Left lobe of liver (tissue), 2 donors: ENCODE data around the gene CTAGE8. TPM values are rescaled to one million over a fixed set of nuclear protein-coding genes. Genes with fewer than 3 reads are reported as not detected.
"Not testable (repeated sequence)": the region's sequence is repeated elsewhere in the genome, so short reads cannot be mapped to it uniquely, and the experiment has no call there.

Experiments
- ATAC-seq: fragments of 200-7000 bp; cut with Tn5 transposase; one replicate; pipeline ENCODE4 v1.9.1; 2020; ENCODE audit warnings: mild to moderate bottlenecking, moderate library complexity
- DNase-seq: peaks from one replicate; pipeline ENCODE4 v3.0.0-alpha.2; 2020; ENCODE audit warnings: low spot score
- total RNA-seq: library from RNA; stranded (reverse); gene quantifications from one replicate; pipeline ENCODE4 v1.2.1, GENCODE V29; 2021
- donor health status: DM: no; HTN: no; CAD: no; lungs with moderate emphysema.
- donor health status: DM: no; HTN: yes; CAD: no.

Gene CTAGE8
- total RNA-seq, 1 donor from 2014 or later: 1.4 TPM

DNA sequence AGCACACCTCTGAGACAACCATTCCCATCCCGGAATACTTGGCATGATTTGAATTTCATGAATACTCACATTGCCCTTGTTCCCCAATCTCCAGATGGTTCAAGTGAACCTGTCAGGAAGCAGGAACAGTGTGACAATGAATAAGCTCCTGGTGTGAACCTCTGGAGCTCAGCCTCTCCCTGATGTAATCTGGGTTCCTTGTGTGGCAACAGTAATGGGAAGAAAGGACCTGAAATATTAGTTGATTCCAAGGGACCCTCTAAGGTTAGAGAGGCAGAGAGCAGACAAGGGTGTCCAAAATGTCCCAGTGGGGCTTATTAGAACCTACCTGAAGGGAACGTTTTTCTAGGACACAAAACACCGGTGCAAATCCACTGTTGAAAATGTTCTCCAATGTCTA lies 13.0 kb downstream of the CTAGE8 start:
- DNase-seq (no peak), ATAC-seq (no peak)

DNA sequence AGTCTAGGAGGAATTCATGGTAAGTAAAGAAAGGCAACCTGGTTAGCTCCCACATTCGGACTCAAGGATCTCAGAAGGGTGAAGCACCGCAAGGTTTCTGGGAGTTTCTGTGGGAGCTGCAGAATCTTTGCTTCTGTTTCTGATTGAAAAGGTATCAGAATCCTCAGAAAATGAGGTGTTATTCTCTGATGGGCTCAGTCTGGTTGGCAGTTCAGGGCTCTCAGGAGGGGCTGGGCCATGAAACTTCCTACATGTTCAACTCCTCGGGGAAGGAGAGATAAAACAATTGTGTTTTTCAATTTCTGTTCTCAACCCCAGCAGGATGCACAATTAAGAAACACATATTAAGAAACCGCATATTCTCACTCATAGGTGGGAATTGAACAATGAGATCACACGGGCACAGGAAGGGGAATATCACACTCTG lies 13.6 kb downstream of the CTAGE8 start:
- no peak for DNase-seq
- no peak for ATAC-seq

DNA sequence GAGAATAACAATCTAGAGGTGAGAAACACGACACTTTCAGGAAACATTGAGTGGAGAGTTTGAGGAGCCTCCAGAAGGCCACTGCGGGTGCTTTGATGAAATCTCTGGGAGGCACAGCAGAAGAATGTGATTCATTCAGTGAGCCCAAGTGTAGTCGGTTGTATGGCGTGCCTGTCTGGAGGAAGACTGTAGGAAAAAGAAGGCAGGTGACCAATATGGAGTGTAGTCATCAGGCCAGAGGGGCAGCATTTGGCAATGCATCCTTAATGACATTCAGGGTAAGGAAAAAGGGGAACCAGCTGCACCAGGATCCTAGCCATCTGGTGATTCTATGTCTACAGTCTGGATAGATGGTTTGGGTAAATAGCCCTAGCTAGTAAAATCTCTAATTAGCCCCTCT lies 16.8 kb downstream of the CTAGE8 start:
- not testable (repeated sequence) for ATAC-seq, DNase-seq

DNA sequence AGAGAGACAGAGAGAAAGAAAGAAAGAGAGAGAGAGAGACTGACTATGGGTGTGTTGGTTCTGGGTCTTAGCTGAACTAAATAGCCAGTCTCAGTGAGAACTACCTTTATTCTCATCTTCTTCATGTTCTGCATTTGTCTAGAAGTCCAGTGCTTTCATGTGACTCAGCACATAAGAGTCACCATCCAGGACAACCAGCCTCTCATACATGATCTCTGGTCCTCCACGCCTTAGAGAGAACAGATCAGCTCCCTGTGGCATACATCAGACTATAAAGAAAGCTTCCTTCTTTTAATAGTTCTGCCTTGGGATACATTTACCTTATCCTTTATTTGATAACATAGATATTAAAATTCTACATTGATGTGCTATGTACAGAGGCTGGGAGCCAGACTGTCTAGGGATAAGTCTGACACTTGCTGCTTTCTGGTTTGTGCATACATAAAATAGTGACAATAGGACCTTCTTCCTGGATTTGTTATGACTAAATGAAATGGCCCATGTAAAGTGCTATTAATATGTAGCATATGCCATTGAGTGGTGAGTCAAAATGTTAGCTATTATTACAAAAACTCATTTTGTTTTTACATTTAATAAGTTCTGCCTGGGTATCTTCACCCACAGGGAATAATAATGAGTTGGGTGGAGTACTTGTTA lies 21.3 kb downstream of the CTAGE8 start:
- not testable (repeated sequence) for ATAC-seq, DNase-seq

DNA sequence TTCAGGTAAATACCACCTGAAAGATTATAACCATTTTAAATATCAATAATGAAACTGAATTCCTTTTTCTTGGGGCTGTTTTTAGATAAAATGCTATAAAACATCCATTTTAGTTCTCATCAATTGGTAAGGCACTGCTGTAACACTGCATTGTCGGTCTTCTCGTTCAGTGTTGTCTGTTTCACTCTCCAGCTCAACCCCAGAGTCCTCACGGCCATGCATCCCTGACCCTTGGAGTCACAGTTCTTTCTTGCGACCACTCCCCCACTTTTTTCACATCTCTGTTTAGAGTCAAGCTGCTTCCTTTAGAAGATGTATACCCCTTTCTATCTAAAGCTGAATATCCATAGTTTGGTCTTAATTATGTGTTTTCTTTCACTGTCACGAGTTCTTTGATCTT lies 22.1 kb downstream of the CTAGE8 start:
- not testable (repeated sequence) for DNase-seq, ATAC-seq

DNA sequence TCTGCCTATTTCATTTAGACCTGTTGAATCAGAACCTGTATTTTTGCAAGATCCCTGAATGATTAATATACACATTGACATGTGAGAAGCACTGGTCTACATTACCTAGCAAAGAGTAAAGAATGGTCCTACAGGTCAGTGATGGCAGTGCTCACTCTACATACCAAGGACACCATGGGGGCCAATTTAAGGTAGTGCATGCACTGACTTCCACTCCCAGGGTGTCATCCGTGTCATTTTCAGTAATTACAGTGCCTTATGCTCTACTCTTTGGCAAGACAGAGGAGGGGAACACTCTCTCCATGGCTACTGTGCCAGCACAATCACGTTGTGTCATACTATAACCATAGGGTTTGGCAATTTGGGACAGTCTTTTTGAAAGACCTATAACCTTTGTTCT lies 23.7 kb downstream of the CTAGE8 start:
- not testable (repeated sequence) for ATAC-seq, DNase-seq

DNA sequence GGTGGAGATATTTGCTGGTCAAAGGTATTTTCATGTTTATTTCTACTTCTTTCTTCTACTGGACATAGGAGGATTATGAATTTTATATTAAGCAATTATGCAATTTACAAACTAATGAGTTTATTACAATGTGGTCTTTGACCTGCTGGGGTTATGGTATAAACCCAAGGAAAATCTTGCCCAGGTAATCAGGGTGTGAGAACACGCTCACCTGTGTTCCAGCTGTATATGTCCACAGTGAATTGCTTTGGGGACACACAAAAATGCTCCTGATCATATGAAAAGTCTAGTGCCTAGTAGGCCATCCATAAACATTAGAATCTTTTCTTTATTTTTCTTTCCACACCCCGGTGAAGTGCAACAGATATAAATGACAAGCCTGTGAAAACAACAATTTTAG lies 29.7 kb downstream of the CTAGE8 start, which contains the start of gene OR2A42:
Gene OR2A42 (minus strand): TSS at position 241 of the 400 bp plus-strand sequence. CDS start 6,762 bp downstream, outside the sequence.
- DNase-seq, ATAC-seq: not testable (repeated sequence)

DNA sequence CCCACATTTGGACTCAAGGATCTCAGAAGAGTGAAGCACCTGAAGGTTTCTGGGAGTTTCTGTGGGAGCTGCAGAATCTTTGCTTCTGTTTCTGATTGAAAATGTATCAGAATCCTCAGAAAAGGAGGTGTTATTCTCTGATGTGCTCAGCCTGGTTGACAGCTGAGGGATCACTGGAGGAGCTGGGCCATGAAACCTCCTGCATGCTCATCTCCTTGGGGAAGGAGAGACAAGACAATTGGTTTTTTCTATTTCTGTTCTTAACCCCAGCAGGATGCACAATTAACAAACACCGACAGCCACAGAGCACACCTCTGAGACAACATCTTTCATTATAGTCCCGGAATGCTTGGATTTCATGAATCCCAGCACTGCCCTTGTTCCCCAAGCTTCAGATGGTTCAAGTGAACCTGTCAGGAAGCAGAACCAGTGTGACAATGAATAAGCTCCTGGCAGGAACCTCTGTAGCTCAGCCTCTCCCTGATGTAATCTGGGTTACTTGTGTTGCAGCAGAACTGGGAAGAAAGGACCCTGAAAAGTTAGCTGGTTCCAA lies 30.5 kb downstream of the CTAGE8 start:
- not testable (repeated sequence) for DNase-seq, ATAC-seq

DNA sequence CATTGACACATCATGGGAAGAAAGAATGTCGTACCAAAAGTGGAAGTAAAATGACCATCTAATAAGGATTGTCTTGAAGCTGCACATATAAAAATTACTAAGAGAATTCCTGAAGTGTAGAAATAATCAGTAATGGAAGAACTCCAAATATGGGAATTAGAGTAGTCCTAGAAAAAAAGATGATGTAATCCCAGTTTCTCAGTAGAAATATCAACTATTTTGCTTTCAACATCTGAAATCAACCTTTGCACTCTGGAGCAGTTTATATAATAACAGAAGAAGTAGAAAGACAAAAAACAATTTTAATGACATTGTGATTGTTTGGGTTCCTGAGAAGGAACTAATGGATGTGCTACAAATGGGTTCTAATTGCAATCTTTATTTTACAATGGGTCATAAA lies 36.0 kb downstream of the CTAGE8 start:
- DNase-seq: not testable (repeated sequence)
- ATAC-seq: peak; percentile 42

DNA sequence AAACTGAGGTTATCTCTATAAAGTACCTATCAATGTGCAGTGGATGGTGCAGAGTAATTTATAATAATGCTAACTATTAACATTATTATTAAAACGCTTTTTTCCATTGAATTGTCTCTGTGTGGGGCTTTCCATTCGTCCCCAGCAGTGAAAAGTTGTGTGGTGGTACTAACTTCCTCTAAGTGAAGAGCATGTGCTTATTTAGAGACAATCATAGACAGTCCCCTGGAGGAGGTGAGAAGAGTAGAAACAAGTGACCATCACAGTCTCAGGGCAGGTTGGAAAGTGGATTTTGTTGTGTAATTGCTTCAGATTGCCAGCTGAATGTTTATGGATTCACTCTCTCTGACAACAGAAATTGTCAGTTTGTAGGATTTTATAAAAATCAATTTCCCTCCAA lies 38.1 kb downstream of the CTAGE8 start:
- ATAC-seq, DNase-seq: not testable (repeated sequence)

DNA sequence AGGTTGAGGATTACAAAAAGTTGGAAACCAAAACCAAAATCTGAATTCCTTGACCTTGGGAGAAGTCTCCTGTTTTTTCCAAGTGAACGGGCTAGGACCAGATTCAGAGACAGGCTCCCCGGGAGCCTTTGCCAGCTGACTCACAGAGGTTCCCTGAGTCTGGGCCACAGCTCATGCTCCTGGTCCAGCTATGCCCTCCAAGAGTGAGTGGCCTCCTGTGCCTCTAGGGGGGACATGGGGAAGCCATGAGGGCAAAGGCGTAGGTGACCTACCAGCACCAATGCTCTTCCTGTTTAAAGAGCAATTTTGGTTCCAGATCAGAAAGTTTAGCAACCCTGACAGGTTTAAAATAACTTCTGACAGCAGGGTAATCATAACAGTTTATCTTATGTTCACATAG lies 40.3 kb downstream of the CTAGE8 start:
- ATAC-seq, DNase-seq: not testable (repeated sequence)

DNA sequence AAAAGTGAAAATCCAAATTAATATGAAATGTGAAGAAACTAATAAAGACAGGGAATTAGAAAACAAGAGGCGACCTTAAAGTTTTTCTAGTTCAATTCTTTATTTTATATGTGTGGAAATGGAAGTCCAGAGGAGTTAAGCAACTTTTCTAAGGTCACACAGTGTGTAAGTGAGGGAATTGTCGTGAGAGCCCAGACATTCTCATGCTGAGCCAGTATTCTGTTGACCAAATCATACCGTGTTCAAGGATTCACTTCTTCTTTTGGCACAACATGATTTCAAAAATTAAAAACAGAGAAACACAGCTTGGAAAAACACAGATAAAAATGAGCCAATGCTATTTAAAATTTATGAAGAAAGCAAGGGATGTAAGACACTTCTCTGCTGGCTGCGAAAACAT lies 42.2 kb downstream of the CTAGE8 start:
- ATAC-seq, DNase-seq: not testable (repeated sequence)

DNA sequence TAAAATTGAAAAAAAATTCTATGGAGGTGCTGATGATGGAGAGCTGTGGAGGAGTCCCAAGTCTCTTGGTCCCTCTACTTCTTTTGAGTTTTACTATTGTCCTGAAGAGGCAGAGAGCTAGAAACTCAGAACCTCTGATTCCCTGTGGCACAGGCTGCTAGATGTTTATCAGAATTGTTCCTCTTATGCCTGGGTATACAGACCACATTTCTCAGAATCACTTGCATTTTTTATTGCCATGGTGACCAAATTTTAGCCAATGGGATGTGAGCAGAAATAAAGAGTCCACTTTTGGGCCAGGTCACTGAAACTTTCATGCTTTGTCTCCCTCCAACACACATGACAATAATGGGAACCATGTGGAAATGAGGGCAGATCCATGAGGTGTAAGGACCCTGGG lies 45.4 kb downstream of the CTAGE8 start:
- DNase-seq, ATAC-seq: not testable (repeated sequence)

DNA sequence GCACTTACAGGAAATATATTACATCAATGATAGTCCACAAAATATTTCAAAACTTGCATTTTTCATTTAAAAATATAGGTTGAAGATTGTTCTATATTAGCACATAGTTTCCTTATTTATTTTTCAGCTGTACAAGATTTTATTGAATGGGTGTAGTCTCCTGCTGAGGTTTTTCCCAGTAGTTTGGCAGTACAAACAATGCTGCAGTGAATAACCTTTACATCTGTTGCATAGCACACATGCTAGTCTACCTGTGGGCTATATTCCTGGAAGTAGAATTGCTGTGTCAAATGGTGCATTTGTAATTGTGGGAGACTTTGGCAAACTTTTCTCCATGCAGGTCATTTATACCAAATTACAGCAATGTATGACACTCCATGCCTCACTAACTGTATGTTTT lies 48.6 kb downstream of the CTAGE8 start:
- DNase-seq, ATAC-seq: not testable (repeated sequence)

DNA sequence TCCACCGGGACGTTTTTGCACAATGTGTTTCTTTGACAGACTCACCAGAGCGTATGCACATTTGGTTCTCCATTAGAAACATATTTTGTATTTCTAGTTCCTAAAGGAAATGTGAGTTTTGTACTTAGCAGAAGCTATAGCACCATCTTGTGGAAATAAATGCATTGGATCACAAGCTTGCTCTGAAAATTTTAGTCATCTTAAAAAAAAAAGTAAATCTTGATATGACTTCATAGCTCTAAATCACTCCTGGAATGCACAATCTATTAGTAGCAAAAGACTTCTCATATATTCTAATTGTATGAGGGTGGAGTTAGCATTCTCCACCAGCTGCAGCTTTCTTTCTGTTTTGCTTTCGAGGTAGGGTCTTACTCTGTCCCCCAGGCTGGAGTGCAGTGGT lies 49.9 kb downstream of the CTAGE8 start:
- not testable (repeated sequence) for DNase-seq
- ATAC-seq: peak; percentile 65

DNA sequence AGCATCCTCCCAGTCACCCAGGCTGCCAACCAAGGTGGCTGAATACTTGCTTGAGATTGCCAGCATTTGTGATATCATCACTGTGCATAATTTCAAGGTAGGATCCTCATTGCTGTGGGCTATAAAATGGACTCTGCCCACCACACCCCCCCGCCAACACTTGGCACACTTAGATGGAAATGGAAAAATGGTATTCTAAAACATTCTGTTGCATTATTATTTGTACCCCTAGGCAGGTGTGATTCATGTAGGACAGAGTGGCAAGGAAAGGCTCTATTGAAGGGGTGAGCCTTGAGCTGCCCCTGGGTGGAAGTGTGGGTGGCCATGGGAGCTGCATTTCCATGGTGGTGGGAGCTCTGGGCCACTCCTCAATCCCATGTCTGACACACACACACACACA lies 50.5 kb downstream of the CTAGE8 start:
- not testable (repeated sequence) for DNase-seq, ATAC-seq

DNA sequence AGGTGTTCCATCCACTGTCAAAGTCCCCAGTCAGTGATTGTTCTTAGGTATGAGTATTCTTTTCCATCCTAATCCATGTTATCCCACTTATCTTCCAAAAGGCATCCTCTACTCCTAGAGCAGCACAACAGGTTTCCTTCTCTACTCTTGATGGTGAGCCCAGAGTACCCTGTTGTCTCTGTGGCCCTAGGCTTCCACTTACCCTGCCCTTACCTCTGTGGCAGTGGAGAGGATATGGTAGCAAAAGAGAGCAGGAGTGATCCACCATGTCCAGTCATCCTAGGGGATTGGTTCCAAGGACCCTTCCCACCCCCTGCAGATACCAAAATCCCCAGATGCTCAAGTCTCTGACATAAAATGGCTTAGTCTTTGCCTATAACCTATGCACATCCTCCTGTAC lies 51.9 kb downstream of the CTAGE8 start:
- ATAC-seq, DNase-seq: not testable (repeated sequence)

Other genes starting within 250 kb of the CTAGE8 start
- gene OR2A5, start 220.3 kb downstream of the CTAGE8 start, total RNA-seq: not detected
- not detected for gene OR2A25, start 199.5 kb downstream of the CTAGE8 start, total RNA-seq
- not detected for gene OR2A12, start 183.0 kb downstream of the CTAGE8 start, total RNA-seq
- not detected for gene OR2A2, start 159.7 kb downstream of the CTAGE8 start, total RNA-seq
- not detected for gene OR2A14, start 146.1 kb downstream of the CTAGE8 start, total RNA-seq
- gene CTAGE4, start 85.8 kb downstream of the CTAGE8 start, total RNA-seq: 1.4 TPM
- 7.2 TPM for gene ARHGEF35, start 73.5 kb downstream of the CTAGE8 start, total RNA-seq
- gene OR2A42, start 29.7 kb downstream of the CTAGE8 start, total RNA-seq: not detected
- gene OR2A7, start 4.5 kb downstream of the CTAGE8 start, total RNA-seq: 1.9 TPM
- not detected for gene OR2A1, start 43.1 kb upstream of the CTAGE8 start, total RNA-seq
- gene ARHGEF5, start 86.1 kb upstream of the CTAGE8 start, total RNA-seq: 11.6 TPM
- not detected for gene NOBOX, start 134.4 kb upstream of the CTAGE8 start, total RNA-seq